ENCODE measurements around the gene IHH.

IHH gene

DNA sequence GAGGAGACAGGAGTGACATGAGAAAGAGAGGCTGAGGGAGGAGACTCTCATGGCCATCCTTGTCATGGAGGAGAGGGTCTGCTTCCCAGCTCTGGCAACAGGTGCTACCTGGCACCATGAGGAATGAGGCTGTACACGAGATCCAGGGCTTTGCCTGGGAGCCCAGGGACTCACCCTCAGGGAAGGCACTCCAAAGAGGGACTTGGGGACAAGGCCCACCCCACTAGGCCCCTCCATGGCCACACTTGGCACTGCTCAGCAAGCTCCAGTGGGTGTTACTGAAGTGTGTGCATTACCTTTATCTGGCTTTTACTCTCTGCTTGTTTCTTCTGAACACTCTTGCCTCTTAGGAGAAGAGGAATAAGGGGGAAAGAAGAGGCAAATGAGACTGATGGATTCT lies 22.1 kb downstream of the IHH start:
- no peak for DNase-seq (ENCODE audit: low read depth)

DNA sequence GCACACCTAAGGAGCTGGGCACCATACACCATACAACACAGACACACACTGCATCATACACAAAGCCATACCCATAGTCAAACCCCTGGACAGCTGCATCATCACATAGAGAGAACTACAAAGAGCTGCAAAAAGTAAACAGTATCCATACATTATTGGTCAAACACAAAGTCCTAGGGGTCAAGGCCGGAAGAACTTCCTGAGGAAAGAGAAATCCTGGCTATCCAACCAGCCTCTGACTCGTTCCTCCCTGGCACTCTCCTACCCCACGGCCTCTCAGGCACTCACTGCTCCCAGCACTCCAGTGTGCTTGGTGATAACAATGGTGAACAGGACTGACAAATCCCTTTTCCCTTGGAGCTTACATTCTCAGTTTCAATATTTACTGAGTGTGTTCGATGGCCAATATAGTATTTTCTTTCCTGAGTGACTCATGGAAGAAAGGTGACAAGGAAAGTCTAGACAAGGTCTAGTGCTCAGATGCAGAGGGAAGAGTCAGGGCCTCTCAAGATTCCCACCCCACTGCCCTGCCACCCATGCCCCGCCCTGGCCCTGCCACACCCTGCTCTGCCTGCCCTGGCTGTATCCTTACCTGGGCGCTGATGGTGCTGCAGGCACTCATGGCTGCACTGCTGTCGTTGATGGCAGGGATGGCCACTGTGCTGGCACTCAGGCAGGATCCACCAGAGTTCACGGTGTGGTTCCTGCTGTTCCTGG lies 22.8 kb downstream of the IHH start:
- no peak for DNase-seq (ENCODE audit: low read depth)

DNA sequence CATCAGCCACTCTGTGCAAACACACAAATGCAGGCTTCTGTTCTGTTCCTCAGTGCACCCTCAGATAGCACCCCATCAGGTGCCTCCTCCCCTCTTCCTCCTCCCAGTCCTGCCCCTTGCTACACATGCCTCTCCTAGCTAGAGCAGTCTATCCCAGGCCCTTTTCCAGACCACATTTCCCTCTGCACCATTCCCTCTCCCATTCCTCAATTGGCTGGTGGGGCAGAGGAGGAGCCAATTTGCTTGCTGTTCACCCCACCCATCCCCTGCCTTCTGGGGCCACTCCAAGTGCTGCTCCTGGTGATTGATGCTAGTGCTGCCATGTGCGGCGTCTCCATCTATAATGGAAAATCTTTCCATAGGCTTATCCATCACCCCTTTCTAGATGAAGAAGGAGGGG lies 24.8 kb downstream of the IHH start:
- DNase-seq (ENCODE audit: low read depth): no peak

DNA sequence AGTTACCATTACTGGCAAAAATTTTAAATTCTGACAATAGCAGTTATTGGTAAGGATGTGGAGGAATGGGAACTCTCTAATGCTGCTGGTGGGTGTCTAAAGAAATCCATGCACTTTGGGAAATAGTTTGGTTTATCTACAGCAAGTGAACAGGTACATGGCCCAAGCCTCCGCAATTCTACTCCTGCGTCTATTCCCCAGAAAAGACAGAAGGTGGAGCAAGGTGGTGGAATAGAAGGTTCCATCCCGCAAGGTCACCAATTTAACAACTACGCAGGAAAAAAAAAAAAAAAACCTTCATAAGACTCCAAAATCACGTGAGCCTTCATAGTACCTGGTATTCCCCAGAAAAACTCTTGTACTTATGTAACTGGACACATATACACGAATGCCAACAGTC lies 25.9 kb downstream of the IHH start:
- DNase-seq (ENCODE audit: low read depth): no peak

DNA sequence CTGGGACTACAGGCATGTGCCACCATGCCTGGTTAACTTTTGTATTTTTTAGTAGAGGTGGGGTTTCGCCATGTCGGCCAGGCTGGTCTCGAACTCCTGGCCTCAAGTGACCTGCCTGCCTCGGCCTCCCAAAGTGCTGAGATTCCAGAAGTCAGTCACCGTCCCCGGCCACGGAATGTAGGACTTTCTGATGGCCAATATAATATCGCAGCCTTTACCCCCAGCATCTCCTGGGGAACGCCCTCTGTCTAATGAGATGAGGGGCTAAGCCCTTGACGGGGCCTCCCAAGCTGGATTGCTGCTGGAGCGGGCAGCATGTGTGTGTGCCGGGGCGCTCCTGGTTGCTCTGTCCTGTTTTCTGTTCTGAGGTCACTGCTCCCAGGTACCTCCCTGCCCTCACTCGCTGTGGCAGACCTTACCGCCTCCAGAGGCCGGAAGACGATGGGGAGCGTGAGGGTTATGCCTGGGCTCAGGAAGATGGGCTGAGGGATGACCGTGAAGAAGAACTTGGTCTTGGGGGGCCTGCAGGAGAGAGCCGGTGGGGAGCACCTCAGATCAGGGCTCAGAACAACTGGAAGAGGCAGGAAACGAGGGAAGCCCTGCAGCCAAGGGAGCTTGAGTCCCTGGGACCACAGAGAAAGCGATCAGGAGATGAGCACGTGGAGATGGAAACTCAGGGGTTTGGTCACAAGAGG lies 28.5 kb downstream of the IHH start:
- DNase-seq (ENCODE audit: low read depth): no peak

DNA sequence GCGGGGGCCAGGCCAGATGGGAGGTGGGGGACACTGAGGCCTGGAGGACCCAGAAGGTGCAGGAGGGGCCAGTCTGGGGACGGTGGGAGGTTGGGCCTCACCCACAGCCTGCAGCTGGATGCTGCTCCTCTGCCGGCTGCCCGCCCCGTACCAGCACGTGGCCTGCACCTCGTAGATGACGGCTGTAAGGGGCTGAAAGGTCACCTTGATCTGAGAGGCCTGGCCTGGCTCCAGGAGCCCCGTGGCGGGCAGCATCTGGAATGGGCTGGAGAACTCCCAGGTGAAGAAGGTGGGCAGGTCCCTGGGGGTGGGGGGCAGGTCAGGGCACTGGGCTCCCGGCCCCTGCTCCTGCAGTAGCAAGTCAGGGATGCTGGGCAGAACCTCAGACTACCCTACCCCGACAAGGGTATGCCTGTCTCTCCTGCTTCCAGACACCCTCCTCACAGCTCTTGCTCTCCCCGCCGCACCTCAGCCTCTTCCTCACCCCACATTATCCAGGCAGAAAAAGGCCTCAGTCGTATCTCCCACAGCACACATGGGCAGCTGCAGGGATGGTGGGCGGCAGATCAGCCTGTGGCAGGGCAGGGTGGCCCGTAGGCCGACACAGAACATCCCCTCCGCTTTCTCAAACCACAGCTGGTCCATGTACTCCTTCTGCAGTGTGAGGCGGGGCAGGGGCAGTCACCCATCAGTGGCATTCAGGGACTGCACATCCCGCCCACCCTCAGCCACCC lies 29.5 kb downstream of the IHH start:
- no peak for DNase-seq (ENCODE audit: low read depth)

DNA sequence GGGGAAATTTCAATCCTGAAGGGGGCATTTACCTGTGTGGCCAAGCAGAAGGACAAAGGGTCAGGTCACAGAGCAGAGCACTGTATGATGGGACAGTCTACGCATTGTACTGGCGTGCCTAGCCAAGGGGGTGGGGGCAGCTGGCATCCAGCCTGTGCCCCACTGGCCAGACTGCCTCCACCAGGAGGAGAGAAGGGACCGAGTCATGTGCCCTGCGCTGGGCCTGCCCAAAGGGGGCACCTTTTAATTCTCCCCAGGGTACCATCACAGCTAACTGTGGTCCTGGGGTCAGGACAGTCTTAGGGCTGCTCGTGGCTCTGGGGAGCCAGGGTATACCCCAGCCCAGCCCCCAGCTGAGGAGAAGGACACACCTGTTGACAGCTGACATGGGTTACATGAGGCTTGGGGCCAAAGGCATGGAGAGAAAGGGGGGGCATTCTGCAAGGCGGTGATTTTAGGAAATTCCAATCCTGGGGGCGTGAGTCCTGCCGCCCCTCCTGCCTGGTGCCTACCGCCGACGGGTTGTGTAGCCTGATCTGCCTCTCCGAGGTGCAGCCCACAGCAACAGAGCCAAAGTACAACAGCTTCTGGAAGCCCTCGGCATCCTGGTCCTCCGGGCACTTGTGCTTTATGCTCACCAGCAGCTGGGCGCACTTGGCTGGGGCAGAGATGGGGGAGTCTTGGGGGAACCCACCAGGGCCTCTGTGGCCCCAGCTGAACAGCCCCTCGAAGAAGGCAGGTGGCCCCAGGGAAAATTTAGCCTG lies 30.4 kb downstream of the IHH start:
- no peak for DNase-seq (ENCODE audit: low read depth)

DNA sequence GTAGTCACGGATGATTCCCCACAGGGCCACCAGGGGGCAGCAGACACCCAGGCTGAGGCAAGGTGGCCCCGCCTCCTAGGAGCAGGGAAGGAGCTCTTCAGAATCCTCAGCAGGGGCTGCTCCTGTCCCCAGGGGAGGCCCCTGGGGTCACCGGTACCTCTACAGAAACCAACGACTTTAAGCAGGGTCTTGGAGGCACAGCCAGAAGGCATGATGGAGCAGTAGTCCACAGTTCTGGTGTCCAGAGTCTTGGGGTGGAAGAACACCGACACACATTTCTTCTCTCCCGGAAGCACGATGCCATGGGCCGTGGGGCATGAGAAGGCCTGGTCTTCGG lies 30.9 kb downstream of the IHH start:
- DNase-seq (ENCODE audit: low read depth): peak; percentile 62

DNA sequence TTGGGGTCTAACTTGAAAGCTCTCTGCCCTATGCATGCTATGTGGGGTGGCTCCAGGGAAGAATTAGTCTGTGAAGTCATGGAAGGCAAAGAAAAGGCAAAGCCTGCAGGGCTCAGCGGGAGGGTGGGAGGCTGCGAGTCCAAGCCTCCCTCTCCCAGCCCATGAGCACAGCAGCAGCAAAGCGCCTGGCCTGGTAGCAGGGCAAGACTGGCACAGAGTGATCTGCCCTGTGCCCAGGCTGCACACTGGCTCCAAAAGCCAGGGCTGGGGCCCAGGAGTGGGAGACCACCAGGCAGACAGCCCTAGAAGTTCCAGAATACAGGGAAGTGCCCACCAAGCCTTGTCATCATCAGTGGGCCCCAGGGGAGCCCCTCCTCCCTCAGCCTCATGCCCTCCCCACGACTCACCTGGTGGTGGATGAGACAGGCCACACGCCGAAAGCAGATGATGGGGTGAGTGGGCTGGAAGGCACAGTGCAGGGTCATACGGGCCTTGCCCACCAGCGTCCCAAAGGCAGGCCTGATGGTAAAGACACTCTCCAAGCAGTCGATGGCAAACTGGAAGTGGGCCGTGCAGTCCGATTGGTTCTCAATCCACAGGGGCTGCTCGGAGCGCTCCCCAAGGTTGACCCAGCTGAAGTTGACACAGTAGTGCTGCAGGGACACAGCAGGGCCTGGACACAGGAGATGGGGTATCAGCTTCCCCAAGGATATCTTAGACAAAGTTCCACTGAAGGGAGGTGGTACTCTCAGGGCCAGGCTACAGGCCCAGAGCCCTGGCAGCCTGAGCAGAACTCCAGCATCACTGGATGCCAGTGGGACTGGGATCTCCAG lies 31.5 kb downstream of the IHH start:
- DNase-seq (ENCODE audit: low read depth): no peak

DNA sequence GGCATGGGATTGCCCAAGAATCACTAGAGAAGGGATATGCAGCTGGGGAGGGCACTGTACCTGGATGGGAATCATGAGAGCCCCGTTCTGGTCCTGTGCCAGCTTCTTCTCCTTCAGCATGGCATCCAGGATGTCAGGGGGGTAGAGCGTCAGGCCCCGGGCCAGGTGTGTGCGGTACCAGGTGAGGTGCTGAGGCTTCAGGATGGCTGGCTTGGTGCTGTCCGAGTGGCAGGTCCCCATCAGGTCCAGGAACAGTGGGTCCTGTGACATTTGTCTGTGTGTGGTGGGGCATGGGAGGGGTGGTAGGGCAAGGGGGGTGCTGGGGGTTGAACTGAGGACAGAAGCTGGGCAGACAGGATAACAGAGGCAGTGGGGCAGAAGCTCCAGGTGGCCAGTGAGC lies 32.6 kb downstream of the IHH start:
- no peak for DNase-seq (ENCODE audit: low read depth)

DNA sequence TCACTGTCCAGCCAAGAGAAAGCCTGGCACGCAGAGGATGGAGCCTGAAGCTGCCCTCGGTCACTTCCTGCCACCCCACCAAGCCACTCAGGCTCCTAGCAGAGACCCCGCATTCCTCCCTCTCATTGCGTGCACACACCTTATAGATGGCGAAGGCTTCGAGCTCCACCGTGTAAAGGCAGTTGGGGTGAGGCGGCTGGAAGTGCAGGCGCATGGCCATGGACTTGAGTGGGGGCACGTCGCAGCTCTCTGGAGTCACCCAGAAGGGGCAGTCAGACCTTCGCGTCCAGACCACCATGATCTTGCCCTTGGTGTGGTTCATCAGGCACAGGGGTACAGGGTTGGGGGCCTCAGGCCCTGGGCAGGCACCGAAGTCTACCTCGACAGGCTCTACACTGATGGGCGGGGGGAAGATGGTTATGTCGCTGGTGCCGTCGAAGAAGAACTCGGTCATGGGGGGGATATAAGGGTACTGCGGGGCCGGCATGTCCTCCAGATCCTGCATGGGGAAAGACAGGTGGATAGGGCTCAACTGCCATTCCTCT lies 33.1 kb downstream of the IHH start:
- DNase-seq (ENCODE audit: low read depth): no peak

DNA sequence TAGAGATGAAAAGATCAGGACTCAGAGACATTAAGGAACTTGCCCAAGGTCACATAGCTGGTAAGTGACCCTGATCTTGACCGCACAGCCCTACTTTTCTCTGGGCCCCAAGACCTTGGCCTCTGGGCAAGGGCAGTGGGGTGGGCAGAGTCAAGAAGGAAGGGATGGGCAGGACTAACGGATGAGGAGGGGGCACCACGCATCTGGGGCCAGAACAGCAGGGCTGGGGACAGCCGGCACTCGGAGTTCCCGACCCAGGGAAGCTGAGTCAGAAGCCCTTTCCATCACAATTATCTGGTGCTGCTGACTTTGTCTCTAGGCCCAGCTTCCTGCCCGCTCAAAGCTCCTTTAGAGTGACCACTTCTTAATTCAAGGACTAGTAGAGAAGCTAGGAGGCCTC lies 33.8 kb downstream of the IHH start:
- DNase-seq (ENCODE audit: low read depth): no peak

DNA sequence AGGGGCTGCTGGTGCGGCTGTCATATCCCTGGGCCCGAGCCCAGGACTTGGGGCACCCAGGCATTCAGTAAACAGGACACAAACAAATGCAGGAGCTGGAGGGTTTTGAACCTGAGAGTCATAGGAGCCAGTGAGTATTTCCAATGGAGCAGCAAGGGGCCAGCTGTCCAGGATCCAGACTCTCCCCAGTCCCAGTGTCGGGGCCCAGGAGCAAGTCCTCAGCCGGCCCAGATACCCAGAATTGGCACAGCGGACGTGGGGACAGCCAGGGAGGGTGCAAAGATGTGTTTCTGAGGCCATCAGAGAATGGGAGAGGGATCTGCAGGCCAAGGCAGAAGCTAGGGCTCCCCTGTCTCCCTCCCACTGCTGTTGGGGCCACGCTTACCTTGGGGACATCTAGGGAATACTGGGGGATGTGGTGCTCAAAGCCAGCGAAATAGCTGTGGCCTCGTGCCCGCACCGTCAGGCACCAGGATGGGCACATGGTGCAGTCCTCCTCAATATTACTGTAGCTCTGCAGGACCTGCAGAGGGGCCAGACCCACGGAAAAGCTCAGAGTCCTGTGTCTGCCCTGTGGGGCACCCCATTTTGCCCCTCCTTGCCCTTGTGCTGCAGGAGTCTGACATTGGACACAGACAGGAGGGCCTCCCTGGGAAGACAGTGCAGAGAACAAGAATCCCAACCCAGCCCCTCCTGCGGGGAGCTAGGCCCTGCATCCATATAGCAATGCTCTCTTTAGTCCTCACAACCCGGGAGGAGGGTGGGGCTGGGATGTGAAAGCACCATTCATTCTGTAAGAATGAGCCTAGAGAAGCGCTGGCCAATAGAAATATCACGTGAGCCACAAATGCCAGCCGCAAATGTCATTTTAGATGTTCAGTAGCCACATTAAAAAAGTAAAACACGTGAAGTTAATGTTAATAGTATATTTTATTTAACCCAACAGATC lies 34.8 kb downstream of the IHH start:
- DNase-seq (ENCODE audit: low read depth): no peak

DNA sequence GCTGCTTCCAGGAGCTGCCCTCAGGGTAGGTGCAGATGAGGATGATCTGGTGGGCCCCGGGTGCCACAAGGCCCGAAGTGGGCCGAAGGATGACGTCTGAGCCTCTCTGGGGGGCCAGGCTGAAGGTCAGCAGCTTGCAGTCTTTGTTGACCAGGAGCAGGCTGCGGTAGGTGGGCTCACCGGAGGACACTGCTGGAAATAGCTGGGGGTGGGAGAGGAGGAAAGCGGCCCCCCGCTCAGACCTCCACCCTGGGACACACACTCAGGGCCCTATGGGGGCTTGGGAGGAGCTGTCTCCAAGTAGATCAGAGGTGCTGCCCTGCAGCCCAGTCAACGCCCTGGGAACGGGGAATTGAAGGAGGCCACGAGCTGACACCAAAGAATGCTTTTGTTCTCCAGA lies 36.7 kb downstream of the IHH start:
- DNase-seq (ENCODE audit: low read depth): no peak

DNA sequence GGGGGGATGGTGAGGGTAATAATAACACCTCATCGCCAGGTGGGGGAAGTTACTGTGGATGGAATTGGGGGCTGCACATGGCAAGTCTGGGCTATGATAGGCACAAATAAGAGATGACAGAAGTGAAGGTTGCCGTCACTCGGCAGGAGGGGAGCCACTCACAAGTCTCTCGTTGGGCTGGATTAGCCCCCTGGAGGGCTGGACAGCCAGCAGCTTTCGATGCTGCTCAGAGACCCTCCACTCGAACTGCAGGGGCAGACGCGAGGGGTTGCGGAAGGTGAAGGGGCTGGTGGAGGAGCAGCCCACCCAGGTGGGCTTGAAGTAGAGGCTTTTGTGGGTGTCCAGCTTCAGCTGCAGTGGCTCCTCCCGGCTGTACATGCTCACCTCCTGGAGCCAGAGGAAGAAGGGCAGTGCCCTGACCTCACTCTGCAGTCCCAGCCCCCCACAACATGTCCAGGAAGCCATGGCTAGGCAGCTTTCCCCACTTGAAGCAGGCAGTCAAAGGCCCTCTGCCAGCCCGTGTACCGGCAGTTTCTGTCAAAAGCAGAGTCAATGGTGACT lies 37.6 kb downstream of the IHH start:
- DNase-seq (ENCODE audit: low read depth): no peak

DNA sequence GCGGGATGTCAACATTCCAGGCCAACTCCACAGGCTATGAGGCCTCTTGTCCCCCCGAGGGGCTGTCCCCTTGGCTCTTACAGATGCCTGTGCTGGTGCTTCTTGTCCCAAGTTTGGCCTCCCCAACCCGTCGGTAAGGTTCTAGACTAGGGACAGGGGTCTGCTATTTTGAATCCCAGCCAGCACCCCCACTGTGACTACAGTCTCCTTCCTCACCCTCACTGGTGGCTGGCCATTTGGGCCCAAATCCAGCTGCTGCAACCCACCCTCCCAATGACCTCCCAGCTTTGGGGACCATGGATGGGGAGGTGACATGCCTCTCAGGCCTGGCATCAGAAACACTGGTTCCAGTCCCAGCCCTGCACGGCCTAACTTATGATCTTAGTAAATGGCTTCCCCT lies 38.1 kb downstream of the IHH start:
- no peak for DNase-seq (ENCODE audit: low read depth)

DNA sequence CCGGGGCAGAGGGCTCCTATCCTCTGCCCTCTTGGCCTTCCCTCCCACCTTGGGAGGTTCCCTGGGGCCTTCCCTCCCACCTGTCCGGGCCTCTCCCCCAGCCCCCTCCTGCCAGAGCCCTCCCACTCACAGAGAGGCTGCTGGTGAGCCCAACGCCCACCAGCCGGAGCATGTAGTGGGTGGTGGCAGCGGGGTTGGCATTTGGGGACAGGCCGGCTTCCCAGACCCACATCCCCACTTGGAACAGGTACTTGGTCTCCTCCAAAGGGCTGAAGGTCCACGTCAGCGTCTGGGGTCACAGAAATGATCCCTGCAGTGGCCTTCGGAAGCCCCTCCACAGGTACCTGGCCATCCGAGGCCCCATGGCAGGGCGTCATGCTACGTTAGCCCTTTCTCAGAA lies 38.7 kb downstream of the IHH start:
- no peak for DNase-seq (ENCODE audit: low read depth)

DNA sequence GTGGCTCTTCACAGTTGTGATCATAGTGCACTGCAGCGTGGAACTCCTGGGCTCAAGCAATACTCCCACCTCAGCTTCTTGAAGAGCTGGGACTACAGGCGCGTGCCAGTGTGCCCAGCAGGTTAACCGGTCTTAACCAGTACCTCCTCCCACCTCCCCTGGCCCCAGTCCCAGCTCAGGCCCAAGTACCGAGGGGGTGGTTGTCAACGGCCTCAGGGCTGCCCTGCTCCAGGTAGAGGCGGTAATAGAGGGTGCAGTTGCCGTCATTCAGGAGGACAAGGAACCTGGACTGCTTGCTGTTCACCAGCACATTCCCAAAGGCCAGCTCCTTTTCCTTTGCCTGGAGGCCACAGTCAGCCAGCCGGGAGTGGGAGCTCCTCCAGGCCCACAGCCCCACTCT lies 39.1 kb downstream of the IHH start:
- no peak for DNase-seq (ENCODE audit: low read depth)

DNA sequence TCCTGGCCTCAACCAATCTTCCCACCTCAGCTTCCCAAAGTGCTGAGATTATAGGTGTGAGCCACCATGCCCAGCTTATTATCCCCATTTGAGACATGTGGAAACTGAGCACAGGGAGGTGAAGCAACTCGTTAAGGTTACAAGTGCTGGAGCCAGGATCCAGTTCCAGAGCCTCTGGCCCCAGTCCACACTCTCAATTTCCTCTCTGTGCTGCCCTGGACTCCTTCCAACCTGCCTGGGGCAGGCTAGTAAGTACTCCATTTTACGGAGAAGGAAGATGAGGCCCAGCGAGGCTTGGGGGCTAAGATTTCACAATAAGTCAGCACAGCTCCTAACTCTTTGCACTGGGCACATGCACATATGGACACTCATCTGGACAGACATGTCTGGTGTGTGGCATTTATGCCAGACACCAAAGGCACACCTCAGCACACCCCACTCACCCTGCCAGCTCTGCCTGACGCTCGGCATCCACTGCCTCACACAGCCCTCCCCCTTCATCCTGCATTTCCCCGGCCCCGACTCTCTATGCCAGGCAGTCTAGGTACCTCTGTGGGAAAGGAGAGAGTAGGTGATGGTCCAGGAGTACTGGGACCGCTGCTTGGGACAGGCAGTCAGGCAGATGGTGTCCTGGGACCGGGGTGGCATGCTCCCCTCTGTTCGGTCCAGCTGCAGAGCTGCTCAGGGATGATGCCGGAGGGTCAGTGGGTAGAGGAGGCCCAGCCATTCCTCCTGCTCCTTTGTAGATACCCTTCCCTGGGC lies 39.9 kb downstream of the IHH start:
- DNase-seq (ENCODE audit: low read depth): no peak

Measured in activated T-helper 9 cell treated with anti-CD3 and anti-CD28 coated beads, Interleukin-2, amount 50 U/mL, for 16 hours (primary cell).